T-helper 9 cell (primary cell): ENCODE data around the gene PRKCZ.

Source experiments
- DNase-seq: peaks from one replicate; pipeline ENCODE4 v3.0.0-alpha.2; 2020

Gene PRKCZ

DNA sequence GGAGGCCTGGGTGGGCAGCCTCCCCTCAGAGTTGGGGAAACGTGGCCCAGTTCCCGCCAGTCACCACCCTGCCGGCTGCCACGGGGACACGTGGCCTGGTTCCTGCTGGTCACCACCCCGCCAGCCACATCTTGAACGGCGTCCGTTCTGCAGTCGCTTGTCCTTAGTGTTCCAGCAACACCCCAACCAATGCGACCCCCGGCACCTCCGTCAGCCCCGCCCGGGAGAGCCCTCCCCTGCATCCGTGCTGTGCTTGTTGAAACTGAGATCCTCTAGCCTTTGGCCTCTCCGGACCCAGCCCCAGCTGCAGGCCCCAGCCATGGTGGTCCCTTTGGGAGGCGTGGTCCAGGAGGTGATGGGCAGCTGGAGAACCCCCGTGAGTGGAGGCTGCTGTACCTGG is 18.7 kb downstream of the PRKCZ start:
- DNase-seq, result no peak

DNA sequence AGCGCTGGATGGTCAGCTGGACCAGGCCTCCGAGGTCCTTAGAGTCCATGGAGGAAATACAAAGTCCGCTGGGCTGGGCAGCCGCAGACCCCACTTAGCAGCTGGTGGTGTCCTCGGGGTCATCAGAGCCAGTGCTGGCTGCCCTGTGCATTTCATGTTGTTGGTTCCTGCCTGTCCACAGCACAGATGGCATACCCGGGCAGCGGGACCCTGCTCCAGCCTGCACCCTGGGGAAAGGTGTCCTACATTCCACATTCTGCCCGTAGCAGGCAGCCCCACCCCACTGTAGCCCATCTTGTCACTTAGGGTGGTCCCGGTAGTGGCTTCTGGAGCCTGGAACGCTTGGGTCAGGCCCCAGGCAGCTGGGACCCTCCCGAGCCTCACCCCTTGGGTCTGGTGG is 19.8 kb downstream of the PRKCZ start:
- no peak for DNase-seq

DNA sequence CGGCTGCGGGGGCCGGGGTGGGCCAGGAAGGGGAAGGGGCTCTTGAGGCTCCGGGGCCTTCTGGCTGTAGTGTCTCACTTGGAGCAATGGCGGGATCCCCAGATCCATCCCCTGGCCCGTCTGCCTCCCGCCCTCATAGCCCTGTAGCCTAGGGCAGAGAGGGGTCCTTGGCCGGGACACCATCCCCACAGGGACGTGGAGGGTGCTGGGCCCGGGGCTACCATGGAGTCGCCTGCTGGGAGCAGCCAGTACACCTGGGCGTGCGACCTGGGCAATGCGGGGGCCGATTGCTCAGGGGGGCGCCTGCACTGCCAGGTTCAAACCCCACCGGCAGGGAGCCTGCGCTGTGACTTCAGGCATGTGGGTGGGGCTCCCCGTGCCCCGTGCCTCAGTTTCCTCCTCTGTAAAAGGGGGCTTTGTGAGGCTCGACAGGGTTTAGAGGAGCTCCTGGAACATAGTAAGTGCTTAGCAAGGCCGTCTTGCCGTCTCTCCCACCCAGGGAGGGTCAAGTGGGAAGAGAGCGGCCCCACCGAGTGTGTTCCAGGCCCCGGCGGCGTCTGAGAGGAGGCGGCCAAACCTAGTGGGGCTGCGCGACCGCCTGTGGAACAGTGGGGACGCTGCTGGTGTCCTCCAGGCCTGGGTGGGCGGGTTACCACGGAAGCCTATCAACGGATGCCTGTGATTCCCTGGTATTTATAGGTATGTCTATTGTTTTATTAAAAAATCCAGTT is 20.8 kb downstream of the PRKCZ start:
- no peak for DNase-seq

DNA sequence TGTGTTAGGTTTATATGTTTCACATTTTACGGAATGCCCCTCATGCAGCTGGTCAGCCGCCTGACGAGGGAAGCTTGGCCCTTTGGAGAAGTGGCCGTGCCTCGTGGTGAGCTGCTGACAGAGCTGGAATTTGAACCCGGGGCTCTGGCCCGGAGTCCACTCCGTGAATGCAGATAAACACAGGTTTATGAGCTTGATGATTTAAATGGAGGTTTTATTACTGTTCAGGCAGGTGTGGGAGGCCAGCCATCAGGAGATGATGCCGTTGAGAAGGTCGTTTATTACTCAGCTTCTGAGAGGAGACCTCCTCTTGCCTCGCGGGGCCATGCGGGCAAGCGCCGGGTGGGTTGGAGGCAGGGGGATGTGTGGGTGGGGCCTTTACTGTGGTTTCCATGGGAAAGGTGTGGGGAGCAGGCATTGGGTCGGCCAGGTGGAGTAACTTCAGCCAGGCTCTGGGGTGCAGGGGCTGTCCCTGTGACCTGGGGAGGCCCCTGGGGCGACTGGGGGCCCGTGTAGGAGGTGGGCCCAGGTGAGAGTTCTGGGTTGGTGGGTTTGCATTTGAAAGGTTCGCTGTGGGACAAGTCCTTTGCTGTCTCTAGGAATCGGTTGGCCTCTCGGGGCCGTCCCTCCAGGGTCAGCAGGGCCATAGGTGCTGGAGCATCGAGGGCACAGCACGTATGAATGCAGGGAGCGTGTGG is 22.0 kb downstream of the PRKCZ start:
- no peak for DNase-seq

DNA sequence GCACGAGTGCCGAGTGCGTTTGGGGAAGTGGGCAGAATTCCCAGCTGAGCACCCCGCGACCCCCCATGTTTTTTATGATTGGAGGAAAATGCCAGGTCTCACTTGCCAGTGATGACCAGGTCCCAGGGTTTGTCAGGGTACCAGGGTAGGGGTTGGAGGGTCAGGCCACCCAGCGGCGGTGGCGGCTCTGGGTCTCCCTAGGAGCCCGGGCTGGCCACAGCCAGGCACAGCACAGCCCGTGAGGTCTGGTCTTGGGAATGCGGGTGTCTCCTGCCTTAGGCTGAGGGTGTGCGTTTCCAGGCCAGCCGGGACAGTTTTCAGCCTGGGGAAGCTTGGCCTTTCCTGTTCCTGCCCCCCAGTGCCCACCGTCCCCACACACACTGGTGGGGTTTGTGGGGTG is 22.7 kb downstream of the PRKCZ start:
- DNase-seq, result no peak

DNA sequence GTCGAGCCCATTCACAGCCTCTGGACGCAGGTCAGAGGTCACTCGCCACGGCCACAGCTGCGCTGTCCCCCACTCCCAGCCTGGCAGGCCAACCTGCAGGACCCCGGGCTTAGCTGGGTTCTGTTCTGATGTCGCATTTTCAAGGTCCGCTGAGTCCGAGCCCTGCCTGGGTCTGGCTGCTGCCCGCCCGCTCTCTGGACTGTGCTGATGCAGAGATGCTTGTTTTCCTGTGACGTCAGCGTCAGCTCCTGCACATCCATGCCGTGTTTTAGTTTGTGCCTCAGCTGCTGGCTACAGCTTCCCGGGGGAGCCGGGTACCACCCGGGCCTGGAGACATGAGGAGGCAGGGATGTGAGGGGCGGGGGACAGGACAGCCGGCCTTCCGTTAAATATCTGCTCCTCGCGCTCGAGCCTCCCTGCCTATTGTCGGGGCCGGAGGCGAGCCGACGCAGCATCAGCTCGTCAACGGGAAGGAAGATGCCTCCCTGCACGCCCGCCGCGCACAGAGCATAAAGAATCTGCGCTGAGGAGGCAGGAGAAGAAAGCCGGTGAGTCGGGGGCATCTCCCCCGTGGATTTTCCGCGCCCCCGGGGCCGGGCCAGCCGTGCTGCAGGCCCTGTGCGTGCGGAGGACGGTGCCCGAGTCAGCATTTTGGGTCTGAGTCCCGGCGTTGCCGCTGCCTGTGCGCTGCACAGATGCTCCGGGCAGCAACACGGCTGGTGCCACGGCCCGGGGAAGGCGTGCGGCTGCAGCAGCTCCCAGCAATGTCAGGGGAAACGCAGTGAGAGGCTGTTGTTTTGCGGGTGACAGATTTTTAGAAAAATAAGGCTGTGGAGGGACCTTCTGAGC is 23.4 kb downstream of the PRKCZ start:
- no peak for DNase-seq

DNA sequence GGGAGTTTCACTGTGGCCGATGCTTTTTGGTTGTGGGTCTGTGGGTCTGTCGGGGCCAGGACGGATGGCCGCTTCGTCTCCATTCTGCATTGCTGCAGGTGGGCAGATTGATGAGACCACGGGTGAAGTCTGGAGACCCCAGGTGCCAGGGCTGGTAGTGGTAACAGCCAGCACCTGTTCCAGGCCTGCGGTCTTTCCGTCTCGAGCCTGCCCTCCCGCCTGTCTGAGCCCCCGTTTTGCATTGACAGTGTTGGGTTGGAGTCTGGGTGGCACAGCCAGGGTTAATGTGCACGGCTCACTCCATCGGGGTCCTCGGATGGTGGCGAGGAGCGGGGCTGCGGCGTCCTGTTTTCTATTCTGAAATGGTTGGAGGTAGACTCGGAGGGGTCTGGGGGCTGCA is 24.2 kb downstream of the PRKCZ start:
- no peak for DNase-seq

DNA sequence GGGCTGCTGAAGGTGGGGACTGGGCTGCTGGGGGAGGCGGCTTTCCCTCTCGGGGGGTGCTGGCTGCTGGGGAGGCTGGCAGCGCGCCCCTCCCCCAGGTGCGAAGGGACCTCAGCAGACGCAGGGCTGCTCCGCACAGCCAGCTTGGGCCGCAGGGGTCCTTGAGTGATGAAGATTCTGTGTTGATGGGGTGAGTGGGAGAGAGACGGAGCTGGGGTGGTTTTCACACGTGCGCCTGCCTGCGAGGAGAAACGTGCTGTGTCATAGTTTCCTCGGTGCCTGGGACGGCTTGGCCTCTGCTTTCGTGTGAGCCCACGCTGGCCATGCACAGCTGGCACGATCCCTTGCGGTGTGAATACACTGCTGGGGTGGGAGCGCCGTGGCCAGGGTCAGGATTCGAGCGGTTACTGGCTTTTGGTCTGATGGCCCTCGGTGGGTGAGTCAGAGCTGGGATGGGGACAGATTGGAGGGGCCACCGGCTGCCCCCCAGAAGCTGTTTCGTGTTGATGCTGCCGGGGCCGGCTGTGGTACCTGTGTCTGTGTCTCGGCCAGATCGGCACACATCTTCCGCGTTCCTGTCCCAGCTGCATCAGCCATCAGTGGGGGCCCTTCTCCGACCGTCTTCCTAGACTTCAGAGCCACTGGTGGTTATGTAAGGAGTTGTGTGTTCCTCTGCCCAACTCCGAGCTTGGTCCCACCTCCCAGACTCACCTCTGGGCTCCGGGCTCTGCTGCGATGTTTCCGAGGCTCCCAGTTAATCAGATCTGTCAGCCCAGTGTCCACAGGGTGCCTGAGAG is 24.9 kb downstream of the PRKCZ start:
- no peak for DNase-seq

DNA sequence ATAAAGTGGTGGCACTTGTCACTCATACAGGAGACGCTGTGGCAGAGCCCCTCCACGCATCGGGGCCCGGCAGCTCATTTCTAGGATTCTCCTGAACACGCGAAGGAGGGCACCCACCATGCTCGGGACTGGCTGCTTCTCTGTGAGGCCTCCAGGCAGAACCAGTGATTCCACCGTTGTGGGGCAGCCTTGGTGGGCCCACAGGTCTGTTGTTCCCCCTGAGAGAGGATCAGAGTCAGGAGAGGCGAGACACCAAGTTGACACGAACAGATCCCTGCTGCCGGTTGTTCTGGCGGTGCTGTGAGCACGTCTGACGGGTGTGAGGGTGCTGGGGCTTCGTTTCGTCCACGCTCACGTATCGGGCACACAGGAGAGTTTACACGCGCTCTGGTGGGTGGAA is 26.6 kb downstream of the PRKCZ start:
- no peak for DNase-seq

DNA sequence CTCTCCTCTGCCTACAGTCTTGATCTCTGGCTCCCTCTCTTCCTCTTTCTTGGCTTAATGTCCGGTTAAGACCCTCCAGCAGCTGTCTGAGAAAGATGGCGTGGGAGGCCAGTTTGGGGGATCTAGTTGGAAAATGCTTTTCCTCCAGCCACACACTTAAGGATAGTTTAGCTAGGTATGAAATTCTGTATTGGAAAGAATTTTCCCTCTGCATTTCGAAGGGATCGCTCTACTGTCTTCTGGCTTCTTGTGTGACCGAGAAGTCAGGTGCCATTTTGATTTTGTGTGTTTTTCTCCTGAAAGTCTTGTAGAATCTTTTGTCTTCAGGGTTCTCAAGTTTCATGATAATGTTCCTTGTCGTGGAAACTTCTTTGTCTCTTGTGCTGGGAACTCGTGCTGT is 28.0 kb downstream of the PRKCZ start:
- no peak for DNase-seq

DNA sequence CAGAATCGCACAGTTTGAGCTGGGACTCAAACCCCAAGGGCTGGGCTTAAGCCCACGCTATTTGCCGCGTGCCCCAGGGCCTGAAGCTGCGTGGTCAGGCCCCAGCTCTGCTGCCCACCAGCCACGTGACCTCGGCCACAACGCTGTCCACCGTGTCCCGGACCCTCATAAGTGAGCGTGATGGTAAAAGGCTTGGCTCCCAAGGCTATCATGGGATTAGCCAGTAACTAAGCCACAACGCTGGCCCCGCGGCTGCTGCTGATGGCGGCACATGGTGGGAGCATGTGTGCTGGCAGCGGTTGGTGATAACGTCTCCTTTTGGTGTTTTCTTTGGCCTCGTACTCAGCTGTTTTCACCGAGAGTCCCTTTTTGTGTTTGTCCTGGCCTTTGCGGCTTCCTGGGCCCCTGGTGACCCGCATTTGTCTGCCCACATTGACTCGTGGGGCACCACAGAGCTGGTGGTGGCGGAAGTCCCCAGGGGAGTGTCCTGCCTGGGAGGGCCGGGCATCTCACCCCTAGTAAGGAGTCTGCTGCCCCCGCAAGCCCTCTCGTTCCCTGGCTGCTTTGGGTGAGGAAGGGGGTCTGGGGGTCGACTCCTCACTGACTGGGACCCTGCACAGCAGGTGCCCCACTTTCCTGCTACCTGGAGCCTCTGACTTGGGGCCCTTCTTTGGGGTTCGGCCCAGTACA is 29.3 kb downstream of the PRKCZ start:
- DNase-seq, result no peak

DNA sequence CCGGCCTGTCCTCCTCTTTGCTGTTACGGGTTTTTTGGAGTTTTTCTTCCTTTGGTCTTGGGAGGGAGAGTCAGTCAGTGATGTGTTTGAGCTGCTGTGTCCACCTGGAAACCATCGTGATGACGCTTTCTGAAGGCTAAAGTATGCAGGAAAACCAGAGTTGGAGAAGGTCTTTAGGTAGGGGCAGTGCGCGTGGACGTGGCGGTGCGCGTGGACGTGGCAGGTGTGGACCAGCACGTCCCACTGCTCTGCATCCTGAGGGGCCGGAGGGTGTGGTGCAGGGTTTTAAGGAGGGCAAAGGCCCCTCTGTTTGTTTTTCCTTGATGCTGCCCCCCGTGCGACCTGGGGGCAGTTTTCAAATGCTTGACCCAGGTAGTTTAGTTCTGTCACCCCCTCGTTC is 29.9 kb downstream of the PRKCZ start:
- no peak for DNase-seq

DNA sequence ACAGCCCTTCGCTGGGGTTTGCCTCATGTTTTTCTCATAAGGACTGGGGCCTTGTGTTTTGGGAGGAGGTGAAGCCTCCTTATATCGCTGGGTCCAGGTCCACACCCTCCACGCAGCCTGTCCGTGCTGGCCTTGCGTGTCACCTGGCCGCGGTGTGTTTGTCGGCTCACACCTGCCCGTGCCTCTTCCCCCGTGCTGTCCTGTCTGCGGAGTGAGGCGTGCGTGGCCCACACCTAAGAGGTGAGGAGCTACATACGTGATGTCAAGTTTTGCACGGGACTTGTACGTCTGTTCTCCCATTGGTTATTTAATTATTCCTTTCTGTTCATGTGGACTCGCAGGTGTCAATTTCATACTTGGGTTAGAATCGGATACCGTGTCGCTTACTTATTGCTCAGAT is 30.7 kb downstream of the PRKCZ start:
- DNase-seq, result no peak

DNA sequence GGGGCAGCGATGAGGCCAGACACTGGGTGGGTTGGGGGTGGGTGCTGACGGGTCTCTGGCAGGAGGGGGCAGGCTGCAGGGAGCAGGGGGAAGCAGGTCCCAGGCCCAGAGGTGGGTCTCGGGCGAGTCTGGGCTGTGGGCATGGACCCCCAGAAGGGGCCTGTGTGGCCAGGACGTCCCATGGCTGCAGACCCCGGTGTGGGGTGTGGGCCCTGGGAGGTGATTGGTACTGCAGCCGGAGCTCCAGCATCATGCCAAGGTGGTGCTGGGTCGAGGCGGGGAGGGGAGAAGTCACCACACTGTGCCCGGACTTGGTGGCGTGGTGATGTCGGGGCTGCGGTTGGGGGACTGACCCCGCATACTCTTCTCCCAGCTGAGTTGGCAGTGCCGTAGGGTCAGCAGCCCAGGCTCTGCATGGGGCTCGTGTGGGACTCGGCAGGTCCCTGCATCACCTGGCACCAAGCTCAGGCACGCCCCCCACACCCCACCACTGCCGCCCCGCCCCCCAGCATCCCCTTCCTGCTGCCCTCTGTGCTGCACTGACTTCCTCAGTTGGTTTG is 31.2 kb downstream of the PRKCZ start:
- no peak for DNase-seq

DNA sequence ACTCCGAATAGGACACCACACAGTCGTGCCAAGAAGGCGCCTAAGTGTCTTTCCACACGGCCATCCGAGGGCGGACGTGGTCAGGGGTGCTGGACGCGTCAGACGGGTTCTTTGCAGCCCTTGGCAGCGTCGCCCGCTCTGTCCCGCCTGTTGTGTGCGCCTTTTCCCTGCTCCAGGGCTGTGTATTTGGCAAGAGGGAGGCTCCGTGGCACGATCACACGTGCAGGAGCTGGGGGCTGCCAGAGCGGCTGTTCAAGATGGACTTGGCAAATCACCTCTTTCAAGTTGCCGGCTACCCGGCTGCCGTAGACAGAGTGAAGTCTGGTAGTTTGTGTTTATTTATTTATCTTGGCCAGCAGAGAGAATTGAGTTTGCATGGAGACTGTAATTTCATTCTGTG is 31.9 kb downstream of the PRKCZ start:
- DNase-seq, result no peak

DNA sequence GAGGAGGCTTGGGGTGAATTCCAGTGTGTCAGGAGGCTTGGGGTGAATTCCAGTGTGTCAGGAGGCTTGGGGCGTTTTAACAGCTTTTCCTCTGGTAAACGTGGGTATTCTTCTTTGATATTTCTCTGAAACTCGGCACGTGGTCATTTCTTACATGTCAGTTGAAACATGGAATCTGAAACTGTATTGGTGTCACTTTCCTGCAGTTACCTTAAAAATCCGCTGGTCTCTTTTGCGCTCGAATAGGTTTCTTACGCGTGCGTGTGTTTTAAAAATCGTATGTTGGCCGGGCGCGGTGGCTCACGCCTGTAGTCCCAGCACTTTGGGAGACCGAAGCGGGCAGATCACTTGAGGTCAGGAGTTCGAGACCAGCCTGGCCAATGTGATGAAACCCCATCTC is 33.5 kb downstream of the PRKCZ start:
- no peak for DNase-seq

DNA sequence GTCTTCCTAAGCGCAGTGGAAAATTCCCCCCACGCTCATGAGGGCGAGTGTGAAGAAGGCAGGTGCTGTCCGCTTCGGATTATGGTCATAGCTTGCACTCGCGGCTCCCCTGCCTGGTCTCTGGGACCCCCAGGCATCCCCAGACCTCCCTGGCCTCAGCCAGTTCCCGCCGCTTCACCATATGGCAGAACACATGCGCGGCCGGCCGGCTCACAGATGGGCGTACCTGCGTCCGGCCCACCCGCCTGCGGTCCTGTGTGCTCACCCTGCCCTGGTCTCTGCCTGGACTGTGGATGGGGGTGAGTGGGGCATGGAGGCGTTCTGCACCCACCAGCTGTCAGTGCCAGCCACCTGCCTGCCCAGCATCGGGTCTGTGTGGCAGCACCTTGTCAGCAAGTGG is 34.1 kb downstream of the PRKCZ start:
- DNase-seq, result no peak

DNA sequence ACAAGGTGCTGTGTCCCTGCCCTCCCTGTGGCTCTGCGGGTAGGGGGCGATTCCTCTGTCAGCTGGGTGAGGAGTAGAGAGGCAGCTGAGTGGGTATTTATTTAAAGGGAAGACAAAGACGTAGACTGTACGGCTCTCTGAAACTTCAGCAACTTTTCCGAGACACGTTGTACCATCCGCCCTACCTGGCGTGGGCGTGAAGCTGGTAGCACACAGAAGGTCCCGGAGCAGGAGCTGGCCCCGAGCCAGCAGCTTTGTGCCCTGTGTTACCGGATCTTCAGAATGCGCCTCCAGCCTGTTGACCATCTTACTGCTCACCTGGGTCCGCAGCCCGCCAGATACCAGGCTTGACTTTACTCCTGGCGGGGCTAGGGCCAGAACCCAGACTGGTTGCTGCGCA is 34.9 kb downstream of the PRKCZ start:
- no peak for DNase-seq

DNA sequence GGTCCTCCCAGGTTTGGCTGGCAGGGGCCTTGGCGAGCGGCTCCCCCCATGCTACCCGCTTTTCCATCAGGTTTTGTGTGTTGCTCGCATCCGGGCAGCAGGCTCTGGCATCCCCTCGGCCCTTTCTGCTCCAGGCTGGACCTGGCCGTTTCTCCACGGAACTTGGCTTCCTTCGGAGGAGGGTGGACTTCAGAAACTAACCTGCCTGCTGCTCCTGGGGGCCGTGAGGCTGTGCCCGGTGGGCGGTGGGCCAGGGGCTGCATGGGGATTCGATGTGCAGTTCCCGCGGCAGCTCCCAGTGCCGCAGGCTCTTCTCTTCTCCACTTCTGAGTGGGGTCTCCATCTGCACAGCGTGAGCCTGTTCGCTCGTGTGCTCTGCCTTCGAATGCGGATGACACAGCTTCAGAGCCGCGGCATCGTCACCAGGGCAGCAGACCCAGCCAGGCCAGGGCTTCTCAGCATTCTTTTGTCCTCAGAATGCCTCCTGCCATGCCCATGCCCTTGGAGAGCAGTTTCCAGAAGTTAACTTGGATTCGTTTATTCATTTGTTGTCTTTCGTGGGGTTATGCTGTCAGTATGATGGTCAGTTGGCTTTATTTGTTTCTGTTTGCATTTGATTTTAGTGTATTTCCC is 36.4 kb downstream of the PRKCZ start:
- DNase-seq, result no peak

DNA sequence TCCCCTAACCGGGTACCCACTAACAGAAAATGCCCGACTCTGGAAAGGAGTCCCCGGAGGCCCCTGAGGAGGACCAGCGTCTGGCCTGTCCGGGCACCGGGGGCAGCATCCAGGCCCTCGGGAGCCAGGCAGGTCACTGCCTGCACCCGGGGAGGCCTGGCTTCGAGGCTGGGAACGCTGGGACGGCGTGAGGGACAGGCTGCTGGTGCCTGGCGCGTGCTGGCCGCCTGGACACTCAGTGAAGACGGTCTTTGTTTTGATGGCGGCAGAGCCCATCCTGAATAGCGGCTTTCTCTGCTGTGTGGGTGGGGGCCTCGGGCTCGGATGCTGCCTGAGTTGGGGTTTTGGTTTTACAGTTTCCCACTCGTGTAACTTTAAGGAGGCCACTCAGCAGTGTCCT is 37.6 kb downstream of the PRKCZ start:
- DNase-seq, result no peak

DNA sequence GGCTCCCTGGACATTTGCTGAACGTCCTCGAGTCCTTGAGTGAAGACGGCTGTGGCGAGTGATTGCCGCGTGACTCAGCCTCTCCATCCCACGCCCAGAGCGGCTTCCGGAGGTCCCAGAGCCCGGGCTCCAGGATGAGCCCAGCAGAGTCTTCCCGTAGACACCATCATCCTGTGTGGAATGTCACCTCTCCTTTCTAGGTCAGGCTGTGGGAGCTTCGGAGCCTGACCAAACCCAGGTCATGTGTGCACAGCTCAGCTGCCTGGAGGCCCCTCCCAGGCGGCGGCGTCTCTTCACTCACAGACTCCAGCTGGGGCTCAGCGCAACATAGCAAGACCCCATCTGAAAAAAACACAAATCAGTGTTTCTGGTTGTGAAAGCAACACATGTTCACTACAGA is 38.2 kb downstream of the PRKCZ start:
- no peak for DNase-seq

DNA sequence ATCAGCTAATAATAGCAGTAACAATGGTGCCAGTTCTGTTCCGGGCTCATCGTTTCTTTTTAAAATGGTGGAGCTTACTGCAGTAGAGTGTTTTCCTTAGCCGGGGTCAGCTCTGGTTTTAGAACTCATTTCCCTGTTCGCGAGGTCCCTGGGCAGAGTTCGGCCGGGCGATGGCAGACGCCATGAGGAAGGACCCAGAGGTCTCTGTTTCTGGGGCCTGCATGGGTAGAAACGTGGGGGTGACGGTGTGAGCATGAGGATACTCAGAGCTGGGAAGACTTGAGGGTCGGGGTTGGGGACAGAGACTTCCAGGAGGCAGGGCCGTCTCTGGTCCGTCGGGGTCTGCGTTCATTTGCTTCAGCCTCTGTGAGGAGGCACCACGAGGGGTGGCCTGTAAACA is 38.8 kb downstream of the PRKCZ start:
- DNase-seq, result no peak
